Colonic mucosa (tissue), 4 donors: ENCODE data around the gene RPTOR. TPM values are rescaled to one million over a fixed set of nuclear protein-coding genes. Genes with fewer than 3 reads are reported as not detected.

Experiments used
- DNase-seq: peaks from one replicate; pipeline ENCODE4 v3.0.0-alpha.2; 2020
- H3K27ac ChIP-seq: fragments of 200-600 bp; one replicate; pipeline ENCODE4 v1.8.0; 2021
- H3K27me3 ChIP-seq: fragments of 200-600 bp; one replicate; pipeline ENCODE4 v1.8.0; 2021
- H3K36me3 ChIP-seq: fragments of 200-600 bp; one replicate; pipeline ENCODE4 v1.8.0; 2021
- H3K4me1 ChIP-seq: fragments of 200-600 bp; one replicate; pipeline ENCODE4 v1.8.0; 2021; ENCODE audit warnings: mild to moderate bottlenecking
- H3K4me3 ChIP-seq: fragments of 200-600 bp; one replicate; pipeline ENCODE4 v1.8.0; 2021
- H3K9ac ChIP-seq, 2 donors: one replicate each; pipeline ENCODE4 v1.7.0; 2013; ENCODE audit warnings: control low read depth in 2 of 2, low read depth in 2 of 2, low read length in 2 of 2
- H3K9me3 ChIP-seq: fragments of 200-600 bp; one replicate; pipeline ENCODE4 v1.8.0; 2021
- CTCF ChIP-seq: fragments of 200-600 bp; IDR thresholded peaks from one replicate; pipeline ENCODE4 v1.8.0; 2022; ENCODE audit warnings: antibody characterized with exemption, mild to moderate bottlenecking
- intact Hi-C: fragments of 100-400 bp; cut with DNase I; formaldehyde crosslinking; loops from one replicate; pipeline ENCODE4 v1.14.1; 2022
- total RNA-seq, 2 donors: library from RNA; stranded (reverse); fragmentation: NEBNext Ultra II Directional in 1 of 2; extraction: Animal tissue kit (Norgen Biotek cat#: 25700) in 1 of 2; gene quantifications; one replicate each; pipeline ENCODE4 v1.2.1, GENCODE V29; 2021
- donor health status: healthy.
- donor health status: DM: no; HTN: no; CAD: no.
- donor health status: DM: no; HTN: no; CAD: no.

Gene RPTOR
- total RNA-seq, 2 donors from 2014 or later: 21.2 to 39.6 TPM

GRCh38 chr17:80842456-80843013, 297.9 kb downstream of the RPTOR start:
- Histone ChIP-seq H3K27ac (no peak overlapping the region), H3K4me1 (no peaks in the 10 kb centered on the region), H3K9ac (no peak overlapping the region), H3K27me3 (no peaks in the 10 kb centered on the region), H3K36me3 (no peaks in the 10 kb centered on the region), H3K4me3 (no peak overlapping the region), H3K9me3 (no peaks in the 10 kb centered on the region)
- intact Hi-C loops: no loop called here
- no peak for TF ChIP-seq CTCF
- DNase-seq: no peak

- H3K27ac ChIP-seq: no peak overlapping the region
- H3K36me3 ChIP-seq: no peaks in the 10 kb centered on the region
- H3K9ac ChIP-seq: no peak overlapping the region
Measured at GRCh38 chr17:80843741-80844156, 299.1 kb downstream of the RPTOR start.

GRCh38 chr17:80844418-80844990, 299.9 kb downstream of the RPTOR start:
- DNase-seq: no peak
- Histone ChIP-seq H3K36me3 (no peaks in the 10 kb centered on the region), H3K27ac (no peak overlapping the region), H3K9ac (no peak overlapping the region), H3K9me3 (no peaks in the 10 kb centered on the region), H3K27me3 (no peaks in the 10 kb centered on the region), H3K4me1 (peaks cover 6% of the 10 kb centered on the region), H3K4me3 (no peak overlapping the region)
- no peak for TF ChIP-seq CTCF
- intact Hi-C loops: no loop called here

More at GRCh38 chr17:80843741-80844156, 299.1 kb downstream of the RPTOR start:
- Histone ChIP-seq H3K4me1 (peaks cover 6% of the 10 kb centered on the region), H3K4me3 (no peak overlapping the region), H3K27me3 (no peaks in the 10 kb centered on the region), H3K9me3 (no peaks in the 10 kb centered on the region)
- intact Hi-C loops: no loop called here
- no peak for DNase-seq
- no peak for TF ChIP-seq CTCF

- no peak overlapping the region for H3K27ac ChIP-seq
- no peaks in the 10 kb centered on the region for H3K36me3 ChIP-seq
- H3K4me3 ChIP-seq: no peak overlapping the region
- no peaks in the 10 kb centered on the region for H3K27me3 ChIP-seq
- no peaks in the 10 kb centered on the region for H3K9me3 ChIP-seq
- H3K9ac ChIP-seq: no peak overlapping the region
- intact Hi-C loops: no loop called here
- no peak for DNase-seq
- H3K4me1 ChIP-seq: peaks cover 6% of the 10 kb centered on the region
- no peak for TF ChIP-seq CTCF
Measured at GRCh38 chr17:80845069-80845862, 300.6 kb downstream of the RPTOR start.

GRCh38 chr17:80845863-80846671, 301.4 kb downstream of the RPTOR start:
- Histone ChIP-seq H3K27me3 (no peaks in the 10 kb centered on the region), H3K36me3 (no peaks in the 10 kb centered on the region), H3K9me3 (no peaks in the 10 kb centered on the region), H3K4me3 (no peak overlapping the region), H3K9ac (no peak overlapping the region), H3K27ac (no peak overlapping the region), H3K4me1 (peaks cover 6% of the 10 kb centered on the region)
- no peak for DNase-seq
- intact Hi-C loops: no loop called here
- no peak for TF ChIP-seq CTCF
